ENCODE results near the gene GNGT2.

- TF ChIP-seq CTCF (conservative IDR thresholded peaks at IDR 0.05; ENCODE audit: low read length), result no peak
- no peak for TF ChIP-seq EZH2phosphoT487 (IDR thresholded peaks at IDR 0.05; ENCODE audit: borderline replicate concordance)
These were observed 6.6 kb downstream of the GNGT2 start for GRCh38 chr17:49203796-49204195.

Data from Loucy (cell line).